DMS 273 (cell line): ENCODE data around the gene SRSF7.

ENCODE experiments used
- DNase-seq: peaks from one replicate; lab custom pipeline; 2025; ENCODE audit not compliant: unreplicated experiment; lab: John Stamatoyannopoulos, UW

SRSF7 gene

DNA sequence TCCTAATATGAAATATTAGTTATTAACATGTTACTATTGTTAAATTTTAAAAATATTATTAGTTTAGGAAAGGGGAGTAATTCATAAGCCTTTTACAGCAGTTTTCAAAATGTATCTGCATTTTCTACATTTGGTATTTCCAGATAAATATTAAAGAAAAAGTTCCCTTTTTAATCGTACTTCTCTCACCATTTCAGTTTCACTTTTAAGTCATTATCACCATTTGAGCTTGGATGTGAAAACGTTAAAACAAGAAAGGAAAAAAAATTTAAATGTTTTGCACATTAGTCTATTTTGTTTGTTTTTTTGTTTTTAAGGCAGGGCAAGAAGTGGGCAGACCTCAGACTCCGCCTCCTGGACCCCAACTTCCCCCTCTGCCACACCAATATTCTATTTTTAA, 3.3 kb upstream of the SRSF7 start:
- DNase-seq: no peak

DNA sequence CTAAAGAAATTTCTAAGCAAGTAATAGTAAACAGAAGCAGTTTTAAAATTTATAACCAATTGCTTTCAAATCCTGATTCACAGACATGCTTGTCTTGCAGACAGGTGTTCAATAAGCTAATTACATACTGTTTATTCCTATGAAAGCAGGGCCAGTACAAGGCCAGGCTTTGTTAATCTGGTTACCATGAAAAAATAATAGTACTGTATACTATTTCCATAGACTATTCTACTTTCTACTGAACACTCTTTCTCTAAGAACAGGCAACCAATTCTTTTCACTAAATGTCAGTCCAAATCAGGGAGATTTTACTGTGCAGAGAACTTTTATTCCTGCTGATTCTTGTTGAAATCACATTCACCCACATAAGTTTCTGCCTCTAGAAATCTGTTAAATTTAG, 2.9 kb upstream of the SRSF7 start:
- no peak for DNase-seq

DNA sequence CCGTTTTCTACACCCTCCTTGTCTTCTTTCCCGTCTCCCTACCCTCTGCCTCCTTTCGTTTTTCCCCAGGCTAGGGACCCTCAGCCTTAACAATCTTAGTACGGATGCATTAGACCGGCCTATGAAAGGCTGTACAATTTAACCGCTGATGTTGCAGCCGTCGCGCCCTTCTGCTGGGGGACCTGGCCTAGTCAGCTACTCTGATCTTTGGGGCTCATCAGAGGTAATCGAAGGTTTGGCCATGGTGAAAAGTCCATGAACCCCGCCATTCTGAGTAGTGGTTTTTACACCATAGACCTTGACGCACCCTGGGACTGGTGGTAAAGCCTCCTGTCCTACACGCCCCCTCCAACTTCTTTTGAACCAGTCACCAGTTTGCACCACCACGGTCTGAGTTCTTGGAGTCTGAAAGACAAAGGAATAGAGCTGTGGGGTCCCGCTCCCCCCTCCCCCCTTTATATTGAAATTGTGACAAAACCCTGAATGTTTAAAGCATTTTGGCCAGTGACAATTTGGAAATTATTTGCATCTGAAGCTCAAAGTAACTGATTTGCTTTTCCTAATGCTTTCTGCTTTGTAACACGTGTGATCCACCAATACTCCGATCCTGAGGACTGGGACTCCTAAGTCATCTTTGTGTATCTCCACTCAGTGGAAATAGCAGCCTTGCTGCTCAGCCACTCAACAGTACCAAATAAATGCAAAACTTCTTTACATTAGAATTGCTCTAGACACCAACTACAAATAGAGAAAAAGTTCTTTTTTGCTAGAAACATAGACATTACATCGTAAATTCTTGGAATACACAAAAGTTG, 642 bp upstream of the SRSF7 start:
- peak; percentile 67 for DNase-seq

DNA sequence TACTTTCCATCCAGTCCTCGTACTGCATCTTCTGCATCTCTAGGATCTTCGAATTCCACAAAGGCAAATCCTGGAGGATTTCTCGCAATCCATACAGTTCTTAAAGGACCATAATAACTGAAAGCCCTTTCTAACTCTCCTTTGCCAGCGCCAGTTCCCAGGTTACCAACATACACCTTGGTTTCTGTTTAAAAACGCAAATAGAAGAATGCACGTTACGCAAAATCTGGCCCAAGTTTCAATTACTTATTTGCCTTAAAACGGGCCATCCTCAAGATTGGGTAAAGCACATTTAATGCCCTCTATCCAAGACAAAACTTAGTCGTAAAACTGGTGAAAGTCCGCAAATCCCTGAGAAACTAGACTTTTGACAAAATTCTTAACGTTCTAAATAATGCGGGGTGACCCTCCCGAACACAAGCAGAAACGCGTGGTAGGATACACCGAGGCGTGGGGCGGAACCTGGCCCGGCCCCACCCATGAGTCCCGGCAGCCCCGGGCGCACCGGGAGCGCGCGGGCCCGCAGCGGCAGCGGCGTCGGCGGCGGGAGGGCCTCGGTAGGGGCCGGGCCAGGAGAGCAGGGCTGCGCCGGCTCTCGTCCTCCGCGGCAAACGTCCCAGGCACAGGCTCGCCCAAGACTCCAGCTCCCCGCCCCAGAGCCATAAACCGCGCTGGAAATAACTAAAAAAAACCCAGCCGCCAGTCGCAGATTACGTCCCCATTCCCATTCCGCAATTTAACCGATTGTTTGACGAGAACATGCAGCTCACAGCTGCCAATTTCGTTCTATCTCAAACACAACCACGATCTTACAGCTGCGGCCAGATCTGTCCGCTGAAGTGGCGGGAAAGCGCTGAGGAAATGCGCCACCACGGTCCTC, 910 bp downstream of the SRSF7 start:
- DNase-seq: peak; percentile 55

DNA sequence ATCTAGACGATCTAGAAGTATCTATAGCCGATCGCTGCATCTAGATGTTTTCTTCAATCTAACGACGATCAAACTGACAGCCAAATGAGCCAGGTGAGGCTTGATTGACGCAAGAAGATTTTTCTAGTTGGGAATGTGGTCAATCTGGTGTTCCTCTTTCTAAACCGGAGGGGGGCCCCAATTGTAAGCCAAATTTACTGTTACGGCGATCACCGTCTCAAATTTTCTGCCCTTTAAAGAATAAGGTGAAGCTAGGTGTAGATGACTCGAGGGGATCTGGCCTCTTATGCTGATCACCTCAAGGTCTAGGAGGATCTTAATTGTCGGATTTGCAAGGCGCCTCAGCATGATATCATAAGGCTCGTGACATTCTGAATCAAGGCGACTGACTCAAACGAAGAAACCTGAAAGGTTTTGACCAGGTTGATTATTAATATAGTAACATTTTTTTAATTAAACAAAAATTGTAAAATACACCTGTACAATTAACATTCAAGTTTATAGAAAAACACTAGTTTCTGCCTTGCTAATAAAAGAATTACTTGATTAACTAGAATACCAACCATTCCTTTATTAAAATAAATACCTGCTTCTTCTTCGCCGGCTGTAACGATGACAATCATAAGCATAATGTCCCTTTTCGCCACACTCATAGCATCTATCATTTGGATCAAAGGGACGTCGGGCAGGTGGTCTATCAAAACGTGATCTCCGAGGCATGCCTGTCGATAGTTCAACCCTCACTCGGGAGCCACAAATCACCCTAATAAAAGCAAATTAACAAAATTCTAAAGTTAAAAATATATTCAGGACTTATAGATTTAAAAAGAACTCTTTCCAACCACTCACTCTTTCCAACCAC, 2.0 kb downstream of the SRSF7 start:
- DNase-seq: peak; percentile 45

DNA sequence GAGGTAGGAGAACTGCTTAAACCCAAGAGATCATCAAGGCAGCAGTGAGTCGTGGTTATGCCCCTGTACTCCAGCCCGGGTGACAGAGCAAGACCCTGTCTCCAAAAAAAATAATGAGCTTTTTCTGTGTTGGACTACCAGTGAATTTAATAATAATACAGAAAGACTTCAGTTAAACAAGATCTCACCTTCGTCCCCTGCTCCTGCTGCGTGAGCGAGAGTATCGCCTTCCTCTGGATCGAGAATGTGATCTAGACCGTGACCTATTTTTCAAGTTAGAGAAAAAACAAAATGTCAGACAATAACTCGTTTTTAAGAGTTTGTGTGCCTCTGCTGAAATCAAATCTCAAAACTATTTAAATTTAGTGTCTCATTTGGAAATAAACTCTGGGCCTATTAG, 2.8 kb downstream of the SRSF7 start:
- DNase-seq: no peak

DNA sequence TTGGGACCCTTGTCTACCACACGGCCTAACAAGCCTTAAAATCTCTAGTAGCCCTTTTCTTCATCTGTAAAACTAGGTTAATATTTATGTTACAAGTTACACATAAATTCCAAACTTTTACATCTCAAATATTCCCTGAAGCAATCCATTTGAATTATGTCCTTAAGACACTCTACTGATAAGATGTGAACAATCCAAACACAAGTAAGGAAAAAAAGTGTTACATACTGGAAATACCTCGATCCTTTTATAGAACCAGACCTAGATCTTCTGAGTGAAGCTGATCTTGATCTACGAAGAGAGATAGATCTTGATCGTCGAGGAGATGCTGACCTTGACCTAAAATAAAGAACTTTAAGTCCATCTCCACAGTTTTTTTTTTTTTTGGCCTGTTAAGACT, 3.3 kb downstream of the SRSF7 start:
- DNase-seq: no peak

DNA sequence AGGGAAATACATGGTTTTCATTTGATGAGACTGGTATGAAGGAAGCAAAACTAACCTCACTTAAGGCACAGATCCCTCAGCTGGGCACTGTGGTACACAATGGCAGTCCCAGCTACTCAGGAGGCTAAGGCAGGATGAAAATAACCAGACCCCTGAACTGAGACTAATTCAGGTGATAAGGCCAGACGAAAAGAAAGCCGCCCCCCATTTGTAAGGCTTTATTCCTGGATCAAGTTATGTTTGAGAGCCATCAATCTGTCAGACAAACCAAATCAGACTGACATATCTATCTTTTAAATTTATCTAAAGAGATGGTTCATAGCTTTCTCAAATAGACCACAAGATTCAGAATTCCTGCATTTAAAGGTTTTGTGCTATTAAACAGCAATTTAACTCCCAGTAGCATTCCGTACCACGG, 4.1 kb downstream of the SRSF7 start:
- DNase-seq: no peak

DNA sequence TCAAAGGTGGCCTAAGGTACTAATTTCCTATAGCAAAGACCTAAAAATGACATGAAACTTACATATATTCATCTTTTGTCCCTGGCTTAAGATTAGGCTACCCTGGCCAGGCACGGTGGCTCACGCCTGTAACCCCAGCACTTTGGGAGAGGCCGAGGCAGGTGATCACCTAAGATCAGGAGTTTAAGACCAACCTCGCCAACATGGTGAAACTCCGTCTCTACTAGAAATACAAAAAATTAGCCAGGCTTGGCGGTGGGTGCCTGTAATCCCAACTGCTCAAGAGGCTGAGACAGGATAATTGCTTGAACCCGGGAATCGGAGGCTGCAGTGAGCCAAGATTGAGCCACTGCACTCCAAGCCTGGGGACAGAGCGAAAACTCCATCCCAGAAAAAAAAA, 5.9 kb downstream of the SRSF7 start:
- no peak for DNase-seq

DNA sequence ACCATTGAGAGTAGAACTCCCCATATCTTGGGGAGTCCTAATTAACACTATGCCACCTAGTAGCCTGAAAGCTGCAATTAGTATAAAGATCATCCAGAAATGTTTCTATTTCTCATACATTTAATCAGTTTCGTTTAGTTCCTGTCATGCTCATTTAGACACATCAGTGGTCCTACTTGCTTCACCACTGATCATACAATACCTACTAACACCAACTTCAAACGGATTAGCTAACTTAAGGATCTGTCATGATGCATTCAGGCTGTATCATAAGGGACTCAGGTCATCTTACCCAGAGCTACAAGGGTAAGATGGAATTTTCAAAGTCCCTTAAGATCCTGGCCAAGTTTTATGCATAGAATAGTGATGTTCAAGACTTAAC, 6.8 kb downstream of the SRSF7 start:
- DNase-seq: no peak

DNA sequence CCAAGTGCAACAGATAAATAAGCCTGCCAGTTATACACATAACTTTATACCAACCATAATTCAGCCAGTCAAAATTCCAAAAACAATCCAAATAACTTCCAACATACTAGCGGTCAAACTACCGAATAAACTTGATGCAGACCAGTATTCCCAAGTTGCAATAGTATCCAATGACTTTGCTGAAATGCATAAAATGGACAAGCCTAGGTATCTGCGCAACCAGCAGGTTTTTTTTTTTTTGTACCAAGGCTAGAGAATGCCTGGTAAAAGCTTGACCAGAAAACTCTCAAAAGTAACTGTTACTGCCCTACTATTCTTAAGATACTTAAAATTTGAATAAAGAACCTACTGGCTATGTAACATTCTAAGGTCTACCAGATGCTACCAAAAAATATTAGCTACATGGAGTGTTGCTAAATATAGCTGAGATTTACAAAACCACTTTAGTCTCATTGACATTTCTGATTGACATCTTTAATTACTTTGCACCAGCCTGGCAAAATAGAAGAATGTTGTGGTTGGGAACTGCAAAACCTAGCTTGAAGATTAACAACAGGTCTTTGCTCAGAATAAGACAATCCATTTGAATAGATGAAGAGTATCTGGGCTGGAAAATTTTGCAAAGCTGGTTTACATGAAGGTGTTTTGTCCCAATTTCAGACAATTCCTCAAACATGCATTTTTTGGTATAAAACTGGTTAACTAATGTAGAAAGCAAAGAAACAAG, 7.3 kb downstream of the SRSF7 start:
- DNase-seq: peak; percentile 25

DNA sequence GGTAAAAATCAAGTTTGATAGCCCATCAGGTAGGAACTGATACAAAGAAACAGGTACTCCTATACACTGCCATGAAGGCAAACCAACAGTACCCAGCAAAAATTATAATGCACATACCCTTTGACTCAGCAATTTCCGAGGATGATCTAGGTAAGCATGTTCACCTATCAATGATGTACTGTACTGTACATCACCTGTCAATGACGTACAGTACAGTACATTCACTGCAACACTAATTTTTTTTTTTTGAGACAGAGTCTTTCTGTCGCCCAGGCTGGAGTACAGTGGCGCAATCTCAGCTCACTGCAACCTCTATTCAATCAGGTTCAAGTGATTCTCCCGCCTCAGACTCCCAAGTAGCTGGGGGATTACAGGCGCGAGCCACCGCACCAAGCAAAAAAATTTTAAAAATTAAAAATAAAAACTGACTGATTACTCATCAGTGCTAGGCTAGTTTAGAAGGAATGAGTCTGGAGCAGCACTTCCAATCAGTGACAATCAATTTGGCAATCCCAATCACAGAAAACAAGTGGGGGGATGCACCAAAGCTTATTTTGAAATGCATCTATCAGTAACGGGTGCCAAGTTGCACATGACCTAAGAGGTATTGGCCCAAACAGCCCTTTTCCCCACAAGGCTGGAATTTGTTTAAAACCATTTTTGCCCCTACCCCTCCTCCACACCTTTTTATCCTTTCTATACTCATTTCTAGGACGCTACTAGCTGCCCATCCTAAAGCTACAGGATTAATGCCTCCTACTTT, 8.2 kb downstream of the SRSF7 start:
- DNase-seq: peak; percentile 42

DNA sequence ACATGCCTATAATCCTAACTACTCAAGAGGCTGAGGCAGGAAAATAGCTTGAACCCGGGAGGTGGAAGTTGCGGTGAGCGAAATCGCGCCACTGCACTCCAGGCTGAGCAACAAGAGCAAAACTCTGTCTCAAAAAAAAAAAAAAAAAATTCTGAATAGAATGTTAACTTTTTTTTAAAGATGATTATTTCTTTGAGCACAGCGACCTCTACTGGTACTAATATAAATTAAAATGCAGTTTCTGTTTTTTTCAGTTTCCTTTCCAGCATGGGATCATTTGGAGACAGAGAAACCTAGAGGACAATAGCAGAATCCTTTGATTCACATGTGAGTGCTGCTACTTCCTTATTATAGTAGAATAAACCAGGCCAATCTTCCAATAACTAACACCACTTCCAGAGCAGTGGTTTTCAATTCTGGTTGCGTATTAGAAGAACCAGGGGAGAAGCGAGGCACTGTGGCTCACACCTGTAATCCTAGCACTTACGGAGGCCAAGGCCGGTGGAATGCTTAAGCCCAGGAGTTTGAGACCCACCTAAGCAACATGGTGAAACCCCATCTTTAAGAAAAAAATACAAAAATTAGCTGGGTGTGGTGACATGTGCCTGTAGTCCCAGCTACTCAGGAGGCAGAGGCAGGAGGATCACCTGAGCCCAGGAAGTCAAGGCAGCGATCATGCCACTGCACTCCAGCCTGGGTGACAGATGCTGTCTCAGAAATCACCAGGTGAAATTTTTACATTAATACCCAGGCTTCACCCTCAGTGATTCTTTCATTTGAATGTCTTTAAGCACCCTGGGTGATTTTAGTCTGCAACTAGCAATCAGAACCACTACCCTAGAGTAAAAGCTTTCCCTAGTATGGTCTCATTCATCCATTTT, 10.1 kb downstream of the SRSF7 start:
- peak; percentile 69 for DNase-seq

DNA sequence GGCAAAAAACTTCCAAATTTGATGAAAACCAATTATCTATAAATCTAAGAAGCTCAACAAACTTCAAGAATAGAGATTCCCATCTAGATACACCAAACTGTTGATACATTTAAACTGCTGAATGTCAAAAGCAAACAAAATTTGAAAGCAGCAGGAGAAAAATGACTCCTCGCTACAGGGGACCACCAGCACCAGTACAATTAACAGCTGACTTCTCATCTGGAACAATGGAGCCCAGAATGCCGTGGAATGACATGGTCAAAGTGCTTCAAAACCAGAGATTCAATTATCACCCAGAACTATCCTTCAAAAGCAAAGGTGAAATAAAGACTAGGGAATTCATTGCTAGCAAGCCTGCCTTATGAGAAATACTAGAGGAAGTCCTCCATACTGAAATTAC, 11.6 kb downstream of the SRSF7 start:
- DNase-seq: no peak

DNA sequence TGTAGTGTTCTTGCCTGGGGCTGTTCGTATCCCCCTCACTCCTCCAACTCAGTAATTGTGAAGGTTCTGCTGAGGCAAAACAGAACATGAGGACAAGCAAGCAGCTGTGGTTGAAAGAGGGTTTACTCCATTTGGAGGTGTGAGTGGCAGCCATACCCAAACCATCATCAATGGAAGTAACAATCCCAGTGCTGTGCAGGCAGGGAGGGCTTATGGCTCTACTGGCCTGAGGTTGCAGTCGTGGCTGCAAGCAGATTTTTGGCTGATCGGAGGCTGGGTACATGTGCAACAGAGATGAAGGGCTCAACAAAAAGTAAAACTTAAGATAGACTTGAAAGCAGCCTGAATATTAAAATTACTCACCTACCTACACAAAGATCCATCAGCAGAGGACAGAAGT, 13.2 kb downstream of the SRSF7 start:
- no peak for DNase-seq

DNA sequence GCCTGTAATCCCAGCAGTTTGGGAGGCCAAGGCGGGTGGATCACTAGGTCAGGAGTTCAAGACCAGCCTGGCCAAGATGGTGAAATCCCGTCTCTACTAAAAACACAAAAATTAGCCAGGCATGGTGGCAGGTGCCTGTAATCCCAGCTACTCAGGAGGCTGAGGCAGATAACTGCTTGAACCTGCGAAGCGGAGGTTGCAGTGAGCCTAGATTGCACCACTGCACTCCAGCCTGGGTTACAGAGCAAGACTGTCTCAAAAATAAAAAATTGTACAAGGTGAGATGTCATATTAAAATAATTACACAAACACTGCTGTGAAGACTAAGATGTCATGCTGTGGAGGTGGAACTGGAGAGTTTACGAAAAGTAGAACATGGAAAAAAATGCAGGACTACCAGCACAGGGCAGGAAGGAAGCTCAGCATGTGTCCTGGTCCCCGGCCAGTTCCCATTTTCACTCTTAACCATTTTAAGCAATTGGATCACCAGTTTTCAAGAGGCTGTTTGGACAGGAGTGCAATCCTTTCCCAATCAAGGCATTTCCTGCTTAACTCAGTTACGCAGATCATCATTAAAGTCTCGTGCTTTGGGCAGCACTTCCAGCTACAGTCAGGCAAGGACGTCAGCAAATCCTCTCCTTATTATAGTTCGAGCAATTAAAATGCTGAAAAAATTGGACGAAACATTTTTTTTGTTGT, 14.0 kb downstream of the SRSF7 start:
- peak; percentile 15 for DNase-seq

DNA sequence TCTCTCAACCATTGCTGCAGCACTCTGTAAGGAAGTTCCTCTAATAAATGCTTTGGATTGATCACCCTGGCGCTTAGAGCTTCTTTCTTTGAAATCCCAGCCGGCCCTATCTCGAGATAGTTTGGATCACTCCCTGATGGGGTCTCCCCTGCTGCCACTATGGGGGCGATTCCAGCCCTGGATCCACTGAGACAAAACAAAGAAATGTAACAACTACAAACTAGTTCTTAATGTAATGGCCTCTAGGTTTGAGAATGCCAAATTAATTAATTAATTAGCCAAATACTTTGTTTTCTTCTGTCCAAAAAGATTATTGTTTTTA, 15.2 kb downstream of the SRSF7 start:
- DNase-seq: no peak

DNA sequence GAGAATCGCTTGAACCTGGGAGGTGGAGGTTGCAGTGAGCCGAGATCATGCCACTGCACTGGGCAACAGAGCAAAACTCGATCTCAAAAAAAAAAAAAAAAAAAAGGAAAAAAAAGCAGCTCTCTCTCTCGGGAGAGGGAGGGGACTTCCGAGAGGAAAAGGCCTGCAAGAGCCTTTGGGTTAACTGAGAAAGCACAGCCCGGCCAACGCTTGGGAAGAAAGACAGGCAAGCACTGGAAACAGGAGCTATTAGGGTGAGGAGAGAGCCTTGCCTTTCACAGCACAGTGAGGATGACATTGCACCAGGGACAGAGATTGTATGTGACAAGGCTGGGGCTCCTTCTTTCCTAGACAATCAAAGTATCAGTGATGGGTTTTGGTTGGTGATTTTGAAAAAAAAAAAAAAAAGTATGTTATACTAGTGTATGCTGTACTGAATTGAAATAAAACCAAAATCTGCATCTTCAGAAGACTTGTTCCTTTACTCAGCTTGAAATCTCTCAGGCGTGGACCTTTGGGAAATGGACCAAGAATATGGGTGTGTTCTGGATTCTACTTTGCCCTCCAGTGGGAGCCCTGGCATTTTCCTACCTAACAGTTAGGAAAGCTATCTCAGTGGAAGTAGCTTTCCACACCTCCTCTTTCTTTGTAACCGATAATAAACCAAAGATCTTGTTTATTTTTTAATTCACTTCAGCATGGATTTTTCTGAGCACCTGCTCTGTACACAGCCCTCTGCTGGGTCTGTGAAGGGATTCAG, 16.7 kb downstream of the SRSF7 start:
- peak; percentile 14 for DNase-seq
